BLaER1 treated with 17β-estradiol and CSF1 and Interleukin-3, amounts not matched to agents 10 nM and 100 nM (cell line): Measurements from ENCODE around the gene ARID5A.

Experiments
- H3K27ac ChIP-seq, 11 experiments: shearing (Covaris generic); formaldehyde crosslinking; 2 replicates each; pipeline ENCODE4 v1.8.1; 2022
- H3K27me3 ChIP-seq, 11 experiments: shearing (Covaris generic); formaldehyde crosslinking; 2 replicates each; pipeline ENCODE4 v1.8.1; 2022
- H3K36me3 ChIP-seq, 11 experiments: shearing (Covaris generic); formaldehyde crosslinking; 2 replicates each; pipeline ENCODE4 v1.8.1; 2022
- H3K4me1 ChIP-seq, 10 experiments: shearing (Covaris generic); formaldehyde crosslinking; 2 replicates each; pipeline ENCODE4 v1.8.1; 2022
- H3K4me2 ChIP-seq, 11 experiments: shearing (Covaris generic); formaldehyde crosslinking; 2 replicates each; pipeline ENCODE4 v1.8.1; 2022
- H3K4me3 ChIP-seq, 10 experiments: shearing (Covaris generic); formaldehyde crosslinking; 2 replicates each; pipeline ENCODE4 v1.8.1; 2022
- H3K9ac ChIP-seq, 11 experiments: shearing (Covaris generic); formaldehyde crosslinking; 2 replicates each; pipeline ENCODE4 v1.8.1; 2022
- H3K9me3 ChIP-seq, 11 experiments: shearing (Covaris generic); formaldehyde crosslinking; replicated peaks in 1 of 11; 2 replicates each; pipeline ENCODE4 v1.8.1; 2022
- H4K20me1 ChIP-seq, 11 experiments: shearing (Covaris generic); formaldehyde crosslinking; 2 replicates each; pipeline ENCODE4 v1.8.1; 2022
- Cebpa-rat ChIP-seq, 11 experiments: shearing (Covaris generic); IDR thresholded peaks; 2 replicates each; pipeline ENCODE4 v1.8.1; 2022

The ARID5A gene

GRCh38 chr2:96564026-96564425 lies 27.5 kb downstream of the ARID5A start:
- TF ChIP-seq Cebpa-rat (IDR thresholded peaks at IDR 0.05): no peak
- no peaks in the 10 kb centered on the region for H3K36me3 ChIP-seq
- H3K9ac ChIP-seq: no peak overlapping the region
- H3K4me2 ChIP-seq: no peak overlapping the region
- H4K20me1 ChIP-seq: no peaks in the 10 kb centered on the region
- H3K9me3 ChIP-seq: no peaks in the 10 kb centered on the region
- H3K4me3 ChIP-seq: no peak overlapping the region
- H3K4me1 ChIP-seq: peaks cover 0 to 8% (median 0%) of the 10 kb centered on the region in 10 experiments; a peak in 5 of 20 replicates
- H3K27ac ChIP-seq: no peak overlapping the region
- H3K27me3 ChIP-seq: no peaks in the 10 kb centered on the region

- H3K27ac ChIP-seq: no peak overlapping the region
- H3K27me3 ChIP-seq: no peaks in the 10 kb centered on the region
- no peak overlapping the region for H3K4me3 ChIP-seq
- no peaks in the 10 kb centered on the region for H3K36me3 ChIP-seq
- no peak overlapping the region for H3K4me2 ChIP-seq
- no peaks in the 10 kb centered on the region for H3K9me3 ChIP-seq
- no peaks in the 10 kb centered on the region for H4K20me1 ChIP-seq
- no peak overlapping the region for H3K9ac ChIP-seq
- no peak for TF ChIP-seq Cebpa-rat (IDR thresholded peaks at IDR 0.05)
- peaks cover 0 to 8% (median 0%) of the 10 kb centered on the region in 10 experiments; a peak in 5 of 20 replicates for H3K4me1 ChIP-seq
Measured at GRCh38 chr2:96564563-96564962, 28.0 kb downstream of the ARID5A start.

- Histone ChIP-seq H3K9me3 (no peaks in the 10 kb centered on the region), H3K4me3 (no peak overlapping the region)
Measured at GRCh38 chr2:96565111-96565510, 28.6 kb downstream of the ARID5A start.

GRCh38 chr2:96568094-96568493 lies 31.5 kb downstream of the ARID5A start:
- no peak overlapping the region for H3K4me2 ChIP-seq
- no peak overlapping the region for H3K9ac ChIP-seq
- H4K20me1 ChIP-seq: no peaks in the 10 kb centered on the region
- no peaks in the 10 kb centered on the region for H3K27me3 ChIP-seq
- no peak overlapping the region for H3K27ac ChIP-seq
- H3K9me3 ChIP-seq: no peaks in the 10 kb centered on the region
- no peak for TF ChIP-seq Cebpa-rat (IDR thresholded peaks at IDR 0.05)
- H3K36me3 ChIP-seq: no peaks in the 10 kb centered on the region
- peaks cover 0 to 8% (median 0%) of the 10 kb centered on the region in 10 experiments; a peak in 5 of 20 replicates for H3K4me1 ChIP-seq
- H3K4me3 ChIP-seq: no peak overlapping the region

More at GRCh38 chr2:96565111-96565510, 28.6 kb downstream of the ARID5A start:
- Histone ChIP-seq H3K27me3 (no peaks in the 10 kb centered on the region), H3K4me1 (peaks cover 0 to 8% (median 0%) of the 10 kb centered on the region in 10 experiments; a peak in 5 of 20 replicates), H3K4me2 (peak overlapping the region in 3 of 11 experiments; percentile 14 to 40 (median 29); a peak in 3 of 22 replicates), H3K27ac (no peak overlapping the region), H4K20me1 (no peaks in the 10 kb centered on the region), H3K36me3 (no peaks in the 10 kb centered on the region), H3K9ac (no peak overlapping the region)
- no peak for TF ChIP-seq Cebpa-rat (IDR thresholded peaks at IDR 0.05)

GRCh38 chr2:96574364-96574763 lies 37.8 kb downstream of the ARID5A start:
- H3K27ac ChIP-seq: no peak overlapping the region

GRCh38 chr2:96575785-96576456 lies 39.4 kb downstream of the ARID5A start:
- Histone ChIP-seq H3K36me3 (no peaks in the 10 kb centered on the region), H4K20me1 (no peaks in the 10 kb centered on the region), H3K27me3 (no peaks in the 10 kb centered on the region), H3K4me2 (no peak overlapping the region), H3K9ac (no peak overlapping the region), H3K27ac (no peak overlapping the region), H3K4me3 (no peak overlapping the region), H3K9me3 (no peaks in the 10 kb centered on the region), H3K4me1 (peaks cover 0 to 17% (median 5%) of the 10 kb centered on the region in 10 experiments; a peak in 9 of 20 replicates)
- TF ChIP-seq Cebpa-rat (IDR thresholded peaks at IDR 0.05): no peak

More at GRCh38 chr2:96574364-96574763, 37.8 kb downstream of the ARID5A start:
- Histone ChIP-seq H3K4me1 (peaks cover 0 to 13% (median 5%) of the 10 kb centered on the region in 10 experiments; a peak in 9 of 20 replicates), H4K20me1 (no peaks in the 10 kb centered on the region), H3K4me3 (no peak overlapping the region), H3K9ac (no peak overlapping the region), H3K9me3 (no peaks in the 10 kb centered on the region), H3K36me3 (no peaks in the 10 kb centered on the region), H3K27me3 (no peaks in the 10 kb centered on the region), H3K4me2 (no peak overlapping the region)
- no peak for TF ChIP-seq Cebpa-rat (IDR thresholded peaks at IDR 0.05)

GRCh38 chr2:96577501-96577900 lies 40.9 kb downstream of the ARID5A start:
- Histone ChIP-seq H3K27ac (no peak overlapping the region), H3K4me1 (peaks cover 0 to 19% (median 5%) of the 10 kb centered on the region in 10 experiments; a peak in 9 of 20 replicates), H3K36me3 (no peaks in the 10 kb centered on the region), H4K20me1 (no peaks in the 10 kb centered on the region), H3K9me3 (no peaks in the 10 kb centered on the region), H3K4me3 (no peak overlapping the region), H3K9ac (no peak overlapping the region), H3K4me2 (peak overlapping the region in 3 of 11 experiments; percentile 30 to 49 (median 41); a peak in 2 of 22 replicates), H3K27me3 (no peaks in the 10 kb centered on the region)
- TF ChIP-seq Cebpa-rat (IDR thresholded peaks at IDR 0.05): no peak

- Histone ChIP-seq H3K9me3 (no peaks in the 10 kb centered on the region), H3K27ac (no peak overlapping the region), H3K27me3 (no peaks in the 10 kb centered on the region), H3K9ac (no peak overlapping the region), H3K36me3 (peaks cover 0 to 8% (median 0%) of the 10 kb centered on the region in 11 experiments; a peak in 4 of 22 replicates), H4K20me1 (no peaks in the 10 kb centered on the region), H3K4me2 (no peak overlapping the region), H3K4me1 (peaks cover 0 to 19% (median 5%) of the 10 kb centered on the region in 10 experiments; a peak in 9 of 20 replicates), H3K4me3 (no peak overlapping the region)
- no peak for TF ChIP-seq Cebpa-rat (IDR thresholded peaks at IDR 0.05)
Measured at GRCh38 chr2:96578731-96579130, 42.2 kb downstream of the ARID5A start.

- no peak overlapping the region for H3K27ac ChIP-seq
- H3K27me3 ChIP-seq: no peaks in the 10 kb centered on the region
- no peak overlapping the region for H3K4me3 ChIP-seq
- no peak overlapping the region for H3K9ac ChIP-seq
- TF ChIP-seq Cebpa-rat (IDR thresholded peaks at IDR 0.05): no peak
- no peaks in the 10 kb centered on the region for H3K9me3 ChIP-seq
- H3K4me1 ChIP-seq: peaks cover 0 to 19% (median 5%) of the 10 kb centered on the region in 10 experiments; a peak in 9 of 20 replicates
- no peak overlapping the region for H3K4me2 ChIP-seq
- peaks cover 0 to 11% (median 5%) of the 10 kb centered on the region in 11 experiments; a peak in 11 of 22 replicates for H3K36me3 ChIP-seq
- no peaks in the 10 kb centered on the region for H4K20me1 ChIP-seq
Measured at GRCh38 chr2:96579422-96579821, 42.9 kb downstream of the ARID5A start.
